ENCODE data around the gene SFXN5.

DNA sequence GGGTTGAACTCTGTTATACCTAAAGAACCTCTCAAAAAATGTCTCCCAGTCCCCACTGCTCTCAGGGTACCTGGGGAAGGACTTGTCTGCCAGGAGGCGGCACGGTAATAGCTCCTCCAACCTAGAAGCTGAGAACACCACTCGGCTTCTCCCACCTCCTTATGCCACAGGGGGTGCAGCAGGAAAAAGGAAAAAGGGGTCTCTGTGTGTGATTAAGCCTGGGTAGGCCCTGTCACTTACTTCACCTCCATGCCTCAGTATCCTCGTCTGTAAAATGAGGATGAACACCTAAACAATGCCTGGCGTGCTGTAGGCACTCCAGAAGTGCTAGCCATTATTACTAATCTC, 77.6 kb downstream of the SFXN5 start:
- TF ChIP-seq, protein P1, sequence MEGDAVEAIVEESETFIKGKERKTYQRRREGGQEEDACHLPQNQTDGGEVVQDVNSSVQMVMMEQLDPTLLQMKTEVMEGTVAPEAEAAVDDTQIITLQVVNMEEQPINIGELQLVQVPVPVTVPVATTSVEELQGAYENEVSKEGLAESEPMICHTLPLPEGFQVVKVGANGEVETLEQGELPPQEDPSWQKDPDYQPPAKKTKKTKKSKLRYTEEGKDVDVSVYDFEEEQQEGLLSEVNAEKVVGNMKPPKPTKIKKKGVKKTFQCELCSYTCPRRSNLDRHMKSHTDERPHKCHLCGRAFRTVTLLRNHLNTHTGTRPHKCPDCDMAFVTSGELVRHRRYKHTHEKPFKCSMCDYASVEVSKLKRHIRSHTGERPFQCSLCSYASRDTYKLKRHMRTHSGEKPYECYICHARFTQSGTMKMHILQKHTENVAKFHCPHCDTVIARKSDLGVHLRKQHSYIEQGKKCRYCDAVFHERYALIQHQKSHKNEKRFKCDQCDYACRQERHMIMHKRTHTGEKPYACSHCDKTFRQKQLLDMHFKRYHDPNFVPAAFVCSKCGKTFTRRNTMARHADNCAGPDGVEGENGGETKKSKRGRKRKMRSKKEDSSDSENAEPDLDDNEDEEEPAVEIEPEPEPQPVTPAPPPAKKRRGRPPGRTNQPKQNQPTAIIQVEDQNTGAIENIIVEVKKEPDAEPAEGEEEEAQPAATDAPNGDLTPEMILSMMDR (conservative IDR thresholded peaks at IDR 0.05; ENCODE audit: low read depth, low read length), result no peak
- TF ChIP-seq EZH2phosphoT487 (IDR thresholded peaks at IDR 0.05; ENCODE audit: borderline replicate concordance, low read length), result no peak
